ENCODE results near the gene CHTF8. TPM values are rescaled to one million over a fixed set of nuclear protein-coding genes. Genes with fewer than 3 reads are reported as not detected.

CHTF8 gene
- total RNA-seq, 4 donors from 2014 or later, result 53.9 to 68.7 (median 60.2) TPM

DNA sequence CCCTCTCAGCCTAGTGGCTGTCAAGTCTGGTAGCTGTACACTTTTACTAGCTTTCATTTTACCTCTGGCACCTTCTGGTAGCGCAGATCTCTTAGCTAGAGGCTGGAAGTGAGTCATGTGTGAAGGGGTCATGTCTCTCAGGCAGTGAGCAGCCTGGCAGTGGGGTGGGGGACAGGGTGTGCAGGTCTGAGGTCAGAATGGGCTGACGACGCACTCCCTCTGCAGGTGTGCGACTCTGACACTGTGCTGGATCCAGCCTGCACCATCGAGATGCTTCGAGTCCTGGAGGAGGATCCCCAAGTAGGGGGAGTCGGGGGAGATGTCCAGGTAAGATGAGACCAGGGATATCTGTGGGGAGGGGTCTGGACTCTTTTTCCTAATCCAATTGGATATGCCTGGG lies 19.2 kb downstream of the CHTF8 start:
- Histone ChIP-seq H3K27me3 (no peaks in the 10 kb centered on the region), H3K9me3 (no peaks in the 10 kb centered on the region), H3K27ac (no peak overlapping the region), H3K4me3 (no peak overlapping the region), H3K36me3 (peaks cover 0 to 40% (median 0%) of the 10 kb centered on the region in 3 donors), H3K4me1 (no peaks in the 10 kb centered on the region)
- no peak for DNase-seq
- no peak for TF ChIP-seq POLR2A (IDR thresholded peaks at IDR 0.05)
- TF ChIP-seq, protein P1, sequence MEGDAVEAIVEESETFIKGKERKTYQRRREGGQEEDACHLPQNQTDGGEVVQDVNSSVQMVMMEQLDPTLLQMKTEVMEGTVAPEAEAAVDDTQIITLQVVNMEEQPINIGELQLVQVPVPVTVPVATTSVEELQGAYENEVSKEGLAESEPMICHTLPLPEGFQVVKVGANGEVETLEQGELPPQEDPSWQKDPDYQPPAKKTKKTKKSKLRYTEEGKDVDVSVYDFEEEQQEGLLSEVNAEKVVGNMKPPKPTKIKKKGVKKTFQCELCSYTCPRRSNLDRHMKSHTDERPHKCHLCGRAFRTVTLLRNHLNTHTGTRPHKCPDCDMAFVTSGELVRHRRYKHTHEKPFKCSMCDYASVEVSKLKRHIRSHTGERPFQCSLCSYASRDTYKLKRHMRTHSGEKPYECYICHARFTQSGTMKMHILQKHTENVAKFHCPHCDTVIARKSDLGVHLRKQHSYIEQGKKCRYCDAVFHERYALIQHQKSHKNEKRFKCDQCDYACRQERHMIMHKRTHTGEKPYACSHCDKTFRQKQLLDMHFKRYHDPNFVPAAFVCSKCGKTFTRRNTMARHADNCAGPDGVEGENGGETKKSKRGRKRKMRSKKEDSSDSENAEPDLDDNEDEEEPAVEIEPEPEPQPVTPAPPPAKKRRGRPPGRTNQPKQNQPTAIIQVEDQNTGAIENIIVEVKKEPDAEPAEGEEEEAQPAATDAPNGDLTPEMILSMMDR (IDR thresholded peaks at IDR 0.05), result no peak

DNA sequence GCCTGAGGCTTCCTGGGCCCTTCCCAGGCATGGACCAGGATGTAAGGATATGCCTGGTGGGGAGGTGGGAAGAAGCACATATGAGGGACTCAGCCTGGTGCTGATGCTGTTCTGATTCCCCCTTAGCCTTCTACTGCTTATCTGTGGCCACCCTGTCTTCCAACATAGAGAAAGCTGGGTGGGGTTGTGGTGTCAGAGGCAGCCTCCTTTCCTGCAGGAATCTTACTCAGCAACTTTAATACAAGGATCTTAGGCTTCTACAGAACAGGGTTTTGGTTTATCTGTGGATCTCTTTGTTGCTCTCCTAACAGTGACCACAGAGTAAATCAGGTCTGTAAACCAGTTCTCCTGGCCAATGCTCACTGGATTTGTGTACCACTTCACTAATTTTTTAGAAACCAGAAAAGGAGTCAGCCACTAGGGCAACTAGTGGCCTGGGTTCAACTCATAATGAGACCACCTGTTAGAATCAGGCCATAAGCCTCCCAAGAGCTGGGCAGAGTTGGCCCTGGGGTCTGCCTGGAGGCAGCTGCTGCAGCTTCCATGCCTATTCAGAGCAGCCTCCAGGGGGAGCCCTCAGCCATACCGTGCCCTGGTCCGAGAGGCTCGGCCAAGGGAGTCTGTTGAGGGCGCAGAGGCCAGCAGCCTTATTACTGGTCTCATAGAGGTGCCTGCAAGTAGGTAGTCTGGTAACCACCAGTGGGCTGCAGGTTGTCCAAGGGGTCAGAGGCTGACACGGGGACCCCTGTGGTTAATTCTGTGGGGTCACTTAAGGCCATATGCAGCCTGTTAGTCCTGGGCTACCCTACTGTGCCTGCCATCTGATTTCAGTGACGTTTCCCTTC lies 19.9 kb downstream of the CHTF8 start:
- Histone ChIP-seq H3K27me3 (no peaks in the 10 kb centered on the region), H3K36me3 (peaks cover 0 to 39% (median 0%) of the 10 kb centered on the region in 3 donors), H3K9me3 (no peaks in the 10 kb centered on the region), H3K4me1 (peaks cover 0 to 5% (median 1%) of the 10 kb centered on the region in 4 donors), H3K27ac (no peak overlapping the region), H3K4me3 (no peak overlapping the region)
- DNase-seq, result peak; percentile 39 to 76 (median 71)
- TF ChIP-seq POLR2A (IDR thresholded peaks at IDR 0.05), result no peak
- TF ChIP-seq, protein P1 (IDR thresholded peaks at IDR 0.05), result peak in 5 of 6 experiments; percentile 33 to 69 (median 60)

DNA sequence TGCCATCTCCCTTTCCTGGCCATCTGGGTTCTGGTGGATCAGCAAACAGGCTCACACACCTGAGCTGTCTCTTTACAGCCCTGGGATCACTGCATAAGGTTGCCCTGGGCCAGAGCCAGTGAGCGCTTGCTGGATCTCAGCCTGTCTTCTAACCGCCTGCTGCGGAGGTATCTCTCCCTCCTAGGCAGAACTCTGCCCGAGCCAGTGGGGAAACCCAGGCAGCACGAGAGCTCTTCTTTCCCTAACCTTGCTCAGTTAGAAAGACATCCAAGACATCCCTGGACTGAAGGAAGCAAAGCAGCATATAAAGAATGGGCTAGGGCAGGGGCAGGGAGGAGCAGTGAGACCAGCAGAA lies 20.5 kb downstream of the CHTF8 start:
- Histone ChIP-seq H3K27ac (no peak overlapping the region), H3K27me3 (no peaks in the 10 kb centered on the region), H3K4me1 (peaks cover 2 to 12% (median 6%) of the 10 kb centered on the region in 4 donors), H3K9me3 (no peaks in the 10 kb centered on the region), H3K4me3 (no peak overlapping the region), H3K36me3 (peaks cover 0 to 36% (median 0%) of the 10 kb centered on the region in 3 donors)
- no peak for DNase-seq
- TF ChIP-seq, protein P1 (IDR thresholded peaks at IDR 0.05), result no peak
- TF ChIP-seq POLR2A (IDR thresholded peaks at IDR 0.05), result no peak

DNA sequence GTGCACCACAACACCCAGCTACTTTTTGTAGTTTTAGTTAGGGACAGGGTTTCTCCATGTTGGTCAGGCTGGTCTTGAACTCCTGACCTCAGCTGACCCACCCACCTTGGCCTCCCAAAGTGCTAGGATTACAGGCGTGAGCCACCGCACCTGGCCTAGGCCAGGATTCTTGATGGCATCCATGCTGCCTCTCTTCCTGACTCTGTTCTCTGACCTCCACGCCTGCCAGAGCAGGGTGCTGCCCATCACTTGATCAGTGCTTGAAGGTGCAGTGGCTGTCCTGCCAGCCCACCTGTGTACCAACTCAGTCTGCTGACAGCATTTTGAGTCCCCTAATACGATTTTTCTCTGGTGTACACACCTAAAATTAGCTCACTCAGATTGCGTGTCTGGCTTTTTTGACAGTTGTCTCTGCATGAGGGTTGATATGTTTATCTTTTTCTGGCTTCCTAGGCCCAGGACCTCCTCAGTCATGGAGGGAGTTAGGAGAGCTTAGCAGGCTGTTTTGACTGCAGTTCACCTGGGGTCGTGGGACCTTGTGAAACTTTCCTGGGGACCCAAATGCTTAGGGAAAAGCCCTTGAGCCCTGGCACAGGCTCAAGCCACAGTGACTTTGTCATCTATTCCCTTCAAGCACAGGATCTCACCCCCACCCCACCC lies 21.0 kb downstream of the CHTF8 start:
- no peak overlapping the region for H3K27ac ChIP-seq
- H3K4me3 ChIP-seq, result no peak overlapping the region
- H3K9me3 ChIP-seq, result no peaks in the 10 kb centered on the region
- no peak for TF ChIP-seq POLR2A (IDR thresholded peaks at IDR 0.05)
- TF ChIP-seq, protein P1 (IDR thresholded peaks at IDR 0.05), result no peak
- DNase-seq, result no peak
- H3K36me3 ChIP-seq, result peaks cover 0 to 32% (median 0%) of the 10 kb centered on the region in 3 donors
- no peaks in the 10 kb centered on the region for H3K27me3 ChIP-seq
- peaks cover 5 to 17% (median 11%) of the 10 kb centered on the region in 4 donors for H3K4me1 ChIP-seq

DNA sequence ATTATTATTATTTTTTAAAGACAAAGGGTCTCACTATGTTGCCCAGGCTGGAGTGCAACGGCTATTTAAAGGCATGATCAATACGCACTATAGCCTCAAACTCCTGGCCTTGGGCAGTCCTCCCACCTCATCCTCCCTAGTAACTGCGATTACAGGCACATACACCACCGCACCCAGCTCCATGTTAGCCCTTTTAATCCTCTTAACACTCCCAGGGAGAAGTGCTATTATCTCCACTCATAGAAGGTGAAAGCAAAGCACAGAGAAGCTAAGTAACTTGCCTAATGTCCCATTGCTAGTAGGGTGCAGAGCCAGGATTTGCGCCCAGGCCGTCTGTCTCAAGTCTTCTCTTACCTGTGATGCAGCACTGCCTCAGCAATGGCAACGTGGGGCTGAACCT lies 22.0 kb downstream of the CHTF8 start:
- Histone ChIP-seq H3K27me3 (no peaks in the 10 kb centered on the region), H3K36me3 (peaks cover 0 to 25% (median 0%) of the 10 kb centered on the region in 3 donors), H3K4me3 (no peak overlapping the region), H3K9me3 (no peaks in the 10 kb centered on the region), H3K27ac (no peak overlapping the region), H3K4me1 (peaks cover 5 to 22% (median 12%) of the 10 kb centered on the region in 4 donors)
- TF ChIP-seq, protein P1 (IDR thresholded peaks at IDR 0.05), result no peak
- no peak for TF ChIP-seq POLR2A (IDR thresholded peaks at IDR 0.05)
- peak in 1 of 3 donors; percentile 15 for DNase-seq

Measured in Peyer's patch (tissue), 4 donors.